Measurements from ENCODE around the gene TMEM116.

- TF ChIP-seq CTCF (IDR thresholded peaks at IDR 0.05) (no peak), POLR2A (IDR thresholded peaks at IDR 0.05) (no peak)
Measured at GRCh38 chr12:111881716-111882115, 131.2 kb downstream of the TMEM116 start.
